ENCODE data around the gene ATP13A5. TPM values are rescaled to one million over a fixed set of nuclear protein-coding genes. Genes with fewer than 3 reads are reported as not detected.

Gene ATP13A5
- polyA plus RNA-seq (2013, experiment 1 of 2) = not detected
- not detected for polyA plus RNA-seq (2013, experiment 2 of 2)

- Histone ChIP-seq H3K9ac (ENCODE audit: low read depth, low read length) (no peak within 1 kb of the TSS), H3K4me1 (ENCODE audit: insufficient read depth, low read length) (peaks cover 15% of the 10 kb centered on the region), H3K9me3 (ENCODE audit: insufficient read depth, low read depth, low read length) (no peaks in the 10 kb centered on the region), H3K4me3 (ENCODE audit: low read length) (no peak within 1 kb of the TSS), H3K27me3 (ENCODE audit: insufficient read depth, low read length) (no peaks in the 10 kb centered on the region), H3K27ac (ENCODE audit: low read depth, low read length) (no peak within 1 kb of the TSS), H3K36me3 (ENCODE audit: insufficient read depth, low read length) (no peaks in the 10 kb centered on the region)
- 71% methylated on average over 6 of the region's 6 CpGs for WGBS
Observed at GRCh38 chr3:193378706-193379105, at the start of gene ATP13A5. Gene ATP13A5 (minus strand): TSS chr3:193378753. CDS start chr3:193378725, 28 bp downstream.

GRCh38 chr3:193418576-193419373 lies 40.2 kb upstream of the ATP13A5 start:
- Histone ChIP-seq H3K27me3 (ENCODE audit: insufficient read depth, low read length) (no peaks in the 10 kb centered on the region), H3K9me3 (ENCODE audit: insufficient read depth, low read depth, low read length) (peaks cover 27% of the 10 kb centered on the region), H3K4me3 (ENCODE audit: low read length) (no peak overlapping the region), H3K27ac (ENCODE audit: low read depth, low read length) (no peak overlapping the region), H3K9ac (ENCODE audit: low read depth, low read length) (no peak overlapping the region), H3K4me1 (ENCODE audit: insufficient read depth, low read length) (no peaks in the 10 kb centered on the region), H3K36me3 (ENCODE audit: insufficient read depth, low read length) (no peaks in the 10 kb centered on the region)
- WGBS = 95% methylated on average over 4 of the region's 4 CpGs

- no peak overlapping the region for H3K27ac ChIP-seq (ENCODE audit: low read depth, low read length)
- WGBS = no CpG with 5 or more reads among the region's 2 CpGs
- peaks cover 26% of the 10 kb centered on the region for H3K9me3 ChIP-seq (ENCODE audit: insufficient read depth, low read depth, low read length)
- H3K27me3 ChIP-seq (ENCODE audit: insufficient read depth, low read length) = no peaks in the 10 kb centered on the region
- no peaks in the 10 kb centered on the region for H3K36me3 ChIP-seq (ENCODE audit: insufficient read depth, low read length)
- no peak overlapping the region for H3K9ac ChIP-seq (ENCODE audit: low read depth, low read length)
- H3K4me3 ChIP-seq (ENCODE audit: low read length) = no peak overlapping the region
- H3K4me1 ChIP-seq (ENCODE audit: insufficient read depth, low read length) = no peaks in the 10 kb centered on the region
Observed at GRCh38 chr3:193416629-193417028, 38.1 kb upstream of the ATP13A5 start.

- 64% methylated on average over 1 of the region's 1 CpG for WGBS
- 0 out of 2 replicates have a peak, but pooled peaks cover 3% of the 10 kb centered on the region for H3K9me3 ChIP-seq (ENCODE audit: insufficient read depth, low read depth, low read length)
- no peaks in the 10 kb centered on the region for H3K36me3 ChIP-seq (ENCODE audit: insufficient read depth, low read length)
- H3K27ac ChIP-seq (ENCODE audit: low read depth, low read length) = no peak overlapping the region
- H3K9ac ChIP-seq (ENCODE audit: low read depth, low read length) = no peak overlapping the region
- H3K27me3 ChIP-seq (ENCODE audit: insufficient read depth, low read length) = no peaks in the 10 kb centered on the region
- H3K4me3 ChIP-seq (ENCODE audit: low read length) = no peak overlapping the region
- H3K4me1 ChIP-seq (ENCODE audit: insufficient read depth, low read length) = peaks cover 16% of the 10 kb centered on the region; the same call in 1 of the 2 replicates
Observed at GRCh38 chr3:193407688-193408087, 29.1 kb upstream of the ATP13A5 start.

GRCh38 chr3:193407112-193407511 lies 28.6 kb upstream of the ATP13A5 start:
- no peaks in the 10 kb centered on the region for H3K9me3 ChIP-seq (ENCODE audit: insufficient read depth, low read depth, low read length)
- no peak overlapping the region for H3K4me3 ChIP-seq (ENCODE audit: low read length)
- H3K9ac ChIP-seq (ENCODE audit: low read depth, low read length) = no peak overlapping the region
- peaks cover 16% of the 10 kb centered on the region; the same call in 1 of the 2 replicates for H3K4me1 ChIP-seq (ENCODE audit: insufficient read depth, low read length)
- no peak overlapping the region for H3K27ac ChIP-seq (ENCODE audit: low read depth, low read length)
- WGBS = 81% methylated on average over 5 of the region's 6 CpGs
- H3K27me3 ChIP-seq (ENCODE audit: insufficient read depth, low read length) = no peaks in the 10 kb centered on the region
- no peaks in the 10 kb centered on the region for H3K36me3 ChIP-seq (ENCODE audit: insufficient read depth, low read length)

- no peaks in the 10 kb centered on the region for H3K9me3 ChIP-seq (ENCODE audit: insufficient read depth, low read depth, low read length)
- H3K27me3 ChIP-seq (ENCODE audit: insufficient read depth, low read length) = no peaks in the 10 kb centered on the region
- H3K4me1 ChIP-seq (ENCODE audit: insufficient read depth, low read length) = peaks cover 13% of the 10 kb centered on the region; the same call in 1 of the 2 replicates
- H3K36me3 ChIP-seq (ENCODE audit: insufficient read depth, low read length) = no peaks in the 10 kb centered on the region
- no peak overlapping the region for H3K27ac ChIP-seq (ENCODE audit: low read depth, low read length)
- 100% methylated on average over 2 of the region's 2 CpGs for WGBS
- H3K9ac ChIP-seq (ENCODE audit: low read depth, low read length) = no peak overlapping the region
- no peak overlapping the region for H3K4me3 ChIP-seq (ENCODE audit: low read length)
Observed at GRCh38 chr3:193403307-193403706, 24.8 kb upstream of the ATP13A5 start.

GRCh38 chr3:193400304-193400703 lies 21.8 kb upstream of the ATP13A5 start:
- Histone ChIP-seq H3K27ac (ENCODE audit: low read depth, low read length) (no peak overlapping the region), H3K9ac (ENCODE audit: low read depth, low read length) (no peak overlapping the region), H3K9me3 (ENCODE audit: insufficient read depth, low read depth, low read length) (no peaks in the 10 kb centered on the region), H3K36me3 (ENCODE audit: insufficient read depth, low read length) (no peaks in the 10 kb centered on the region), H3K4me3 (ENCODE audit: low read length) (no peak overlapping the region), H3K27me3 (ENCODE audit: insufficient read depth, low read length) (no peaks in the 10 kb centered on the region), H3K4me1 (ENCODE audit: insufficient read depth, low read length) (no peaks in the 10 kb centered on the region)

GRCh38 chr3:193396451-193397244 lies 18.1 kb upstream of the ATP13A5 start:
- 93% methylated on average over 7 of the region's 7 CpGs for WGBS
- no peaks in the 10 kb centered on the region for H3K9me3 ChIP-seq (ENCODE audit: insufficient read depth, low read depth, low read length)
- H3K9ac ChIP-seq (ENCODE audit: low read depth, low read length) = no peak overlapping the region
- H3K27me3 ChIP-seq (ENCODE audit: insufficient read depth, low read length) = no peaks in the 10 kb centered on the region
- no peak overlapping the region for H3K27ac ChIP-seq (ENCODE audit: low read depth, low read length)
- 0 out of 2 replicates have a peak, but pooled peaks cover 6% of the 10 kb centered on the region for H3K4me1 ChIP-seq (ENCODE audit: insufficient read depth, low read length)
- no peak overlapping the region for H3K4me3 ChIP-seq (ENCODE audit: low read length)
- no peaks in the 10 kb centered on the region for H3K36me3 ChIP-seq (ENCODE audit: insufficient read depth, low read length)

GRCh38 chr3:193391902-193392301 lies 13.3 kb upstream of the ATP13A5 start:
- Histone ChIP-seq H3K4me3 (ENCODE audit: low read length) (no peak overlapping the region), H3K27ac (ENCODE audit: low read depth, low read length) (no peak overlapping the region), H3K9me3 (ENCODE audit: insufficient read depth, low read depth, low read length) (no peaks in the 10 kb centered on the region), H3K4me1 (ENCODE audit: insufficient read depth, low read length) (peaks cover 42% of the 10 kb centered on the region), H3K36me3 (ENCODE audit: insufficient read depth, low read length) (no peaks in the 10 kb centered on the region), H3K27me3 (ENCODE audit: insufficient read depth, low read length) (no peaks in the 10 kb centered on the region), H3K9ac (ENCODE audit: low read depth, low read length) (no peak overlapping the region)
- WGBS = 86% methylated on average over 3 of the region's 3 CpGs

- Histone ChIP-seq H3K9me3 (ENCODE audit: insufficient read depth, low read depth, low read length) (no peaks in the 10 kb centered on the region), H3K27ac (ENCODE audit: low read depth, low read length) (peak overlapping the region; percentile 75; the same call in 1 of the 2 replicates), H3K27me3 (ENCODE audit: insufficient read depth, low read length) (no peaks in the 10 kb centered on the region), H3K9ac (ENCODE audit: low read depth, low read length) (no peak overlapping the region), H3K4me1 (ENCODE audit: insufficient read depth, low read length) (peaks cover 43% of the 10 kb centered on the region), H3K36me3 (ENCODE audit: insufficient read depth, low read length) (no peaks in the 10 kb centered on the region), H3K4me3 (ENCODE audit: low read length) (no peak overlapping the region)
- 16% methylated on average over 2 of the region's 2 CpGs for WGBS
Observed at GRCh38 chr3:193389335-193389734, 10.8 kb upstream of the ATP13A5 start.

- peaks cover 43% of the 10 kb centered on the region for H3K4me1 ChIP-seq (ENCODE audit: insufficient read depth, low read length)
- H3K9ac ChIP-seq (ENCODE audit: low read depth, low read length) = no peak overlapping the region
- H3K27ac ChIP-seq (ENCODE audit: low read depth, low read length) = no peak overlapping the region
- H3K36me3 ChIP-seq (ENCODE audit: insufficient read depth, low read length) = no peaks in the 10 kb centered on the region
- WGBS = 93% methylated on average over 6 of the region's 6 CpGs
- H3K4me3 ChIP-seq (ENCODE audit: low read length) = no peak overlapping the region
- H3K27me3 ChIP-seq (ENCODE audit: insufficient read depth, low read length) = no peaks in the 10 kb centered on the region
- H3K9me3 ChIP-seq (ENCODE audit: insufficient read depth, low read depth, low read length) = no peaks in the 10 kb centered on the region
Observed at GRCh38 chr3:193388361-193388760, 9.8 kb upstream of the ATP13A5 start.

Measured in HUES64 (cell line).